Activated CD8-positive, alpha-beta memory T cell treated with anti-CD3 and anti-CD28 coated beads, Interleukin-2, amount 50 U/mL, for 48 hours (primary cell): ENCODE measurements around the gene FAM185A.
"Not testable (repeated sequence)": the region's sequence is repeated elsewhere in the genome, so short reads cannot be mapped to it uniquely, and the experiment has no call there.

Experiments
- DNase-seq: peaks from one replicate; pipeline ENCODE4 v3.0.0-alpha.2; 2020

The FAM185A gene

GRCh38 chr7:102780926-102781325 is 32.1 kb downstream of the FAM185A start:
- DNase-seq: not testable (repeated sequence)

- not testable (repeated sequence) for DNase-seq
Measured at GRCh38 chr7:102788770-102789169, 40.0 kb downstream of the FAM185A start.

- not testable (repeated sequence) for DNase-seq
Measured at GRCh38 chr7:102790364-102791100, 41.7 kb downstream of the FAM185A start.

- DNase-seq: not testable (repeated sequence)
Measured at GRCh38 chr7:102791367-102791766, 42.6 kb downstream of the FAM185A start.

- DNase-seq: not testable (repeated sequence)
Measured at GRCh38 chr7:102791831-102792230, 43.0 kb downstream of the FAM185A start.

- DNase-seq: not testable (repeated sequence)
Measured at GRCh38 chr7:102794567-102794966, 45.8 kb downstream of the FAM185A start.

- not testable (repeated sequence) for DNase-seq
Measured at GRCh38 chr7:102795987-102796595, 47.3 kb downstream of the FAM185A start.

- no peak for DNase-seq
Measured at GRCh38 chr7:102806613-102807012, 57.8 kb downstream of the FAM185A start.

GRCh38 chr7:102810916-102811315 is 62.1 kb downstream of the FAM185A start:
- DNase-seq: no peak

- no peak for DNase-seq
Measured at GRCh38 chr7:102811942-102812678, 63.3 kb downstream of the FAM185A start.

- no peak for DNase-seq
Measured at GRCh38 chr7:102813191-102814024, 64.6 kb downstream of the FAM185A start.

GRCh38 chr7:102814025-102814471 is 65.2 kb downstream of the FAM185A start:
- DNase-seq: no peak

- DNase-seq: no peak
Measured at GRCh38 chr7:102817616-102818573, 69.1 kb downstream of the FAM185A start.

GRCh38 chr7:102819151-102819550 is 70.4 kb downstream of the FAM185A start:
- no peak for DNase-seq

GRCh38 chr7:102821994-102822747 is 73.4 kb downstream of the FAM185A start:
- no peak for DNase-seq

- no peak for DNase-seq
Measured at GRCh38 chr7:102823390-102824119, 74.8 kb downstream of the FAM185A start.

- DNase-seq: no peak
Measured at GRCh38 chr7:102828286-102828685, 79.5 kb downstream of the FAM185A start.

GRCh38 chr7:102829075-102829474 is 80.3 kb downstream of the FAM185A start:
- DNase-seq: no peak

- DNase-seq: no peak
Measured at GRCh38 chr7:102830197-102830596, 81.4 kb downstream of the FAM185A start.

GRCh38 chr7:102832674-102833073 is 83.9 kb downstream of the FAM185A start:
- no peak for DNase-seq
